Measurements from ENCODE around the gene LIMS2.
A peak's percentile ranks its signal among the peaks of the same experiment; 100 is the strongest.

LIMS2 gene

DNA sequence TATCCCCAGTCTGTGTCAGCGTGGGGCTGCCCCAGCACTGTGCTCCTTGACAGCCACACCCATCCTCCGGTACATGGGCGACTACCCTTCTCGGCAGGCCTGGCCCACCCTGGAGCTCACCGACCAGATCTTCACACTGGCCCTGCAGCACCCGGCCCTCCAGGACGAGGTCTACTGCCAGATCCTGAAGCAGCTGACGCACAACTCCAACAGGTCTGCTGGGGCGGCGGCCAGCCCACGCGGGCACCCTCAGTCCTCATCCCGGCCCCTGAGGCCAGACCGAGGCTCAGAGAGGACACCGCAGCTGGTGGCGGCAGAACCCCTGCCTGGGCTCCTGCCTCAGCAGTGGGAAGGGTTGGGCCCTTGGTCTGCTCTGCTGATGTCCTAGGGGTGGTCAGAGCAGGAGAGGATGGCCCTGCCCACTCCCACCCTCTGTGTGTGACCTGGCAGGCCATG lies 43.8 kb downstream of the LIMS2 start:
- no peak overlapping the region for H3K4me3 ChIP-seq (ENCODE audit: low read length)
- no peak for DNase-seq (ENCODE audit: low read depth)
- TF ChIP-seq, protein P1, sequence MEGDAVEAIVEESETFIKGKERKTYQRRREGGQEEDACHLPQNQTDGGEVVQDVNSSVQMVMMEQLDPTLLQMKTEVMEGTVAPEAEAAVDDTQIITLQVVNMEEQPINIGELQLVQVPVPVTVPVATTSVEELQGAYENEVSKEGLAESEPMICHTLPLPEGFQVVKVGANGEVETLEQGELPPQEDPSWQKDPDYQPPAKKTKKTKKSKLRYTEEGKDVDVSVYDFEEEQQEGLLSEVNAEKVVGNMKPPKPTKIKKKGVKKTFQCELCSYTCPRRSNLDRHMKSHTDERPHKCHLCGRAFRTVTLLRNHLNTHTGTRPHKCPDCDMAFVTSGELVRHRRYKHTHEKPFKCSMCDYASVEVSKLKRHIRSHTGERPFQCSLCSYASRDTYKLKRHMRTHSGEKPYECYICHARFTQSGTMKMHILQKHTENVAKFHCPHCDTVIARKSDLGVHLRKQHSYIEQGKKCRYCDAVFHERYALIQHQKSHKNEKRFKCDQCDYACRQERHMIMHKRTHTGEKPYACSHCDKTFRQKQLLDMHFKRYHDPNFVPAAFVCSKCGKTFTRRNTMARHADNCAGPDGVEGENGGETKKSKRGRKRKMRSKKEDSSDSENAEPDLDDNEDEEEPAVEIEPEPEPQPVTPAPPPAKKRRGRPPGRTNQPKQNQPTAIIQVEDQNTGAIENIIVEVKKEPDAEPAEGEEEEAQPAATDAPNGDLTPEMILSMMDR (IDR thresholded peaks at IDR 0.05; ENCODE audit: insufficient read depth, low read depth, low read length, missing control alignments) = no peak

DNA sequence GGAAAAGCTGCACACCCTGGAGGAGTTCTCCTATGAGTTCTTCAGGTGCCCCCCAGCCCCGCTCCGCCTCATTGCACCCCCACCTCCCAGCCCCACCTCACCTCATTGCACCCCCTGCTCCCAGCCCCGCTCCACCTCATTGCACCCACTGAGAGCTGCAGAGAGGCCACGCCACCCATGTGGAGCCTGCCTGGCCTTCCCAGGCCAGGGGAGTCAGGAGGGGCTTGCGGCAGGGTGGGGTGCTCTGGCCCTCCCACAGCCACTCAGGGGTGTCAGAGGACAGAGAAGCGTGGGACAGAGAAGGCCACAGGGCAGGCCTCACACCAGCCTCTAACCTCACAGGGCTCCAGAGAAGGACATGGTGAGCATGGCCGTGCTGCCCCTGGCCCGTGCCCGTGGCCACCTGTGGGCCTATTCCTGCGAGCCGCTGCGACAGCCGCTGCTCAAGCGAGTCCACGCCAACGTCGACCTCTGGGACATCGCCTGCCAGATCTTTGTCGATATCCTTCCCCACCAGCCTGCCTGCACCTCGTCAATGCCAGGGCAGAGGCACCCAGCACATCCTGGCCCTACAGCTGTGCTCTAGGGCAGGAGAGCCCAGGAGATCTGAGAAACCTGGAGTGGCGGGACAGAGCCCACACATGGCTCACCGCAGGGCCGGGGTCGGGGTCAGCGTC lies 44.3 kb downstream of the LIMS2 start:
- no peak for DNase-seq (ENCODE audit: low read depth)
- H3K4me3 ChIP-seq (ENCODE audit: low read length) = no peak overlapping the region
- TF ChIP-seq, protein P1 (IDR thresholded peaks at IDR 0.05; ENCODE audit: insufficient read depth, low read depth, low read length, missing control alignments) = no peak

DNA sequence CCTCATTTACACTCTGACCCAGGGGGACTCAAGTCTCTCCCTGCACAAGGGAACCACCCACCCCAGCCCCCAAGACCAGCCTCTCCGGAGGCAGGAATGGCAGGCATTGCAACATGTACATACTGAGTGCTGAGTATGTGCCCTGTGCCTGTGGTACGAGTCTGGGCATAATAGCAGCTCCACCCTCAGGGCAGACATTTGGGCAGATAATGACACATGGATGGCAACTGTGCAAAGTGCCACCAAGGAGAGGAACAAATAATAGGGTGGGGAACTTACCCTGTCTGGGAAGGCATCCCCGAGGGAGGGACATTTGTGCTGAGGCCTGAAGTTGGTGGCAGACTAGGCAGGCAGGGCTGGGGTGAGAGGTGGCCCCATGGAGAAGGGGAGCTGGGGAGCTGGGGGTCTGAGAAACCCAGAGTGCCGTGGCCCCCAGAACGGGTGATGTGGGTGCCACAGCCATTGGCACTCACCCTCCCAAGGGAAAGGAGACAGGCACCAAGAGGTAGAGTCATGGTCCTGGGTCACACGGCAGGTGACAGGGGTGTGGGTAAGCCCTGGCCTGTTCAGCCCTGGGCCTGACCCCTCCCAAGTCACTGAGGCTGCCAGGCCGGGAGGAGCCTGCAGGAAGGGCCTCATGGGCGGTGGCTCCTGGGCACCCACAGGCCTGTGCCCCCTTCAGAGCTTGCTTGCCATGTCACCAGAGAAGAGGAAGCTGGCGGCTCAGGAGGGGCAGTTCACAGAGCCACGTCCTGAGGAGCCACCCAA lies 45.0 kb downstream of the LIMS2 start:
- no peak overlapping the region for H3K4me3 ChIP-seq (ENCODE audit: low read length)
- peak; percentile 45 for DNase-seq (ENCODE audit: low read depth)
- TF ChIP-seq, protein P1 (IDR thresholded peaks at IDR 0.05; ENCODE audit: insufficient read depth, low read depth, low read length, missing control alignments) = no peak

DNA sequence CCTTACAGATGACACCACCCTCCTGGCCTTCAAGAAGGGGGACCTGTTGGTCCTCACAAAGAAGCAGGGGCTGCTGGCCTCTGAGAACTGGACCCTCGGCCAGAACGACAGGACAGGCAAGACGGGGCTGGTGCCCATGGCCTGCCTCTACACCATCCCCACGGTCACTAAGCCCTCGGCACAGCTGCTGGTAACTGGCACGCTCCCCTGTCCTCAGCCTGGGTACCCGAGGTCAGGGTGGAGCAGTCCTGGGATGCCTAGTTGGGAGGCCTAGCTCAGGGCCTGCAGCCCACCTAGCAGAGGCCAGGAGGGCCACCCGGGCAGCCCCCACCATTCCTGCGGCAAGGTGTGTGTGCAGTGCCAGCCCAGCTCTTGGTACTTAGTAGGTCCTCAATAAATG lies 45.7 kb downstream of the LIMS2 start:
- DNase-seq (ENCODE audit: low read depth) = no peak
- H3K4me3 ChIP-seq (ENCODE audit: low read length) = no peak overlapping the region
- TF ChIP-seq, protein P1 (IDR thresholded peaks at IDR 0.05; ENCODE audit: insufficient read depth, low read depth, low read length, missing control alignments) = no peak

DNA sequence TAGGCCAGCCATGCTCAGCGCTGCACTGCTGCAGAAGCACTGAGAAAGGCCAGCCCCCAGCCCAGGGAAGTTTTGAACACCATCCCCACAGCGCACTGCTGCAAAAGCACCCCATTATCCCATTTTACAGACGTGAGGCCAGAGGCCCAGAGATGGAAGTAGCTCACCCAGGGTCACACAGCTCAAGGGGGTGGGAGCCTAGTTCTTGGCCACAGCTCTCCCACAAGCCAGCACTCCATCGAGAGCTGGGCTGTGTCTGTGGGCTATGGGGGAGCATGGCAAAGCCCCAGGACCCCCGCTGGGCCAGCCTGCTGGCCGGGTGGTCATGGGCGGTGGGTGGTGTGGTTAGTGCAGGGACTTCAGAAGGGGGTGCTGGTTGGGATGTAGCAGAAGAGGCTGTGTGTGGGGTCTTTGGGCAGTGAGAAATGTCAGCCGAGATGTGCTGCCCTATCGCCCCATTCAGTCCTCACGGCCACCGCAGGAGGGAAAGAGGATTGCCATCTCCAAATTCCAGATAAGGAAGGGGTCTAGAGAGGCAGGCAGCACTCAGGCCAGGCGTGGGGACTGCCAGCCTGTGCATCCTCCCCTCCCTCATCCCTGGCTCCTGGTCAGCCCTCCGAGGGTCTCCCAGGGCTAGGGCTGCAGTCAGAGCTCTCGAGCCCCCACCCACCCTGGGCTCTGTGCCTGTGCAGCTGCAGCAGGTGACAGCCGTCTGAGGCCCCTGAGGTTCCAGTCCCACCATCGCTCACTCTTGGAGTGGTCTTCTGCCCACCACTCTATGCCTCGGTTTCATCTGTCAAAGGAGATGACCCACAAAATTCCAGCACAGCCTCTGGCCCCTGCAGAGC lies 46.3 kb downstream of the LIMS2 start:
- no peak overlapping the region for H3K4me3 ChIP-seq (ENCODE audit: low read length)
- DNase-seq (ENCODE audit: low read depth) = no peak
- TF ChIP-seq, protein P1 (IDR thresholded peaks at IDR 0.05; ENCODE audit: insufficient read depth, low read depth, low read length, missing control alignments) = no peak

DNA sequence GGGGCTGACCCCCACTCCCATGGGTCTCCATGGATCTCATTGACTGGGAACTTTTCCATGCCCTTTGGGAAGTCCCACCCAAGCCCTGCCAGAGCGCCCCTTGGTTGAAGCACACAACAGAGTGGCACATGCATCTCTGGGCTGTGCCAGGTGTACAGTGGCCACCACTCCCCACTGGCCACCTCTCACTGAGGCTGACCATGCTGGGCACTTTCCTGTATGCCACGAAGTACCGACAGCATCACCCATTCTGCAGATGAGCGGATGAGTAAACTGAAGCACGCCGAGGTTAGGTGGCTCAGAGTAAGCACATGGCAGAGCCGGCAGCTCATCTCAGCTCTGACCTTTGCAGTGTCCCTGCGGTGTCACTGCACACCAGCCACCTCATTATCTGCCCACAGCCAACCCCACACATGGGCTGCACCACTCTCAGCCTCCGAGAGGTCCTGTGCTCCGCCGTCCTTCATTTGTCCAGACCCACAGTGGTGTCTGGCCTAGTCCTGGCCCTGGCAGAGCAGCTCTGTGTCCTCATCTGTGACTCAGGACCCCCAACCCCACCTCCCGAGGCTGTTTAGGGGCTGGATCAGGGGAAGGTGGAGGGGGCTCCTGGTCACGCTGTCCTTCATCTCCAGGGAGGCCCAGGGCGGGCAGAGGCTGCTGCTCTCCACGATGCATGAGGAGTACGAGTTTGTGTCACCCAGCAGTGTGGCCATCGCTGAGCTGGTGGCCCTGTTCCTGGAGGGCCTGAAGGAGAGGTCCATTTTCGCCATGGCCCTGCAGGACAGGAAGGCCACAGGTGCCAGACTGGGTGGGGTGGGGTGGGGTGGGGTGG lies 47.4 kb downstream of the LIMS2 start:
- TF ChIP-seq, protein P1 (IDR thresholded peaks at IDR 0.05; ENCODE audit: insufficient read depth, low read depth, low read length, missing control alignments) = no peak
- H3K4me3 ChIP-seq (ENCODE audit: low read length) = no peak overlapping the region
- DNase-seq (ENCODE audit: low read depth) = no peak
